Measurements from ENCODE around the gene RDH13. TPM values are rescaled to one million over a fixed set of nuclear protein-coding genes. Genes with fewer than 3 reads are reported as not detected.
A peak's percentile ranks its signal among the peaks of the same experiment; 100 is the strongest.

RDH13 gene
- total RNA-seq, 4 donors from 2014 or later: 28.4 to 125 (median 61.7) TPM

GRCh38 chr19:55088021-55088451, 25.1 kb upstream of the RDH13 start:
- Histone ChIP-seq H3K9me3 (no peaks in the 10 kb centered on the region), H3K4me3 (no peak overlapping the region), H3K4me1 (peaks cover 10 to 28% (median 24%) of the 10 kb centered on the region in 4 donors), H3K36me3 (peaks cover 0 to 16% (median 7%) of the 10 kb centered on the region in 4 donors), H3K27ac (peak overlapping the region in 1 of 4 donors; percentile 31), H3K27me3 (peaks cover 38% of the 10 kb centered on the region)
- intact Hi-C loops (cut with DNase I; ENCODE audit: low total_unique reads): no loop called here
- WGBS, 2 donors (ENCODE audit: low coverage in 1 of 2): 60 to 64% methylated on average over 7 to 12 of the region's 12 CpGs
- in situ Hi-C loops (cut with MboI; ENCODE audit: low pct_ligation_motif_present in 1 of 4, low pct_unique_long_range_greater_than_20kb in 1 of 4, low sequenced_read_pairs in 3 of 4): no loop called here
- TF ChIP-seq EP300 (IDR thresholded peaks at IDR 0.05; ENCODE audit: low read depth) (no peak), POLR2AphosphoS5 (IDR thresholded peaks at IDR 0.05) (no peak), CTCF (IDR thresholded peaks at IDR 0.05) (no peak), POLR2A (IDR thresholded peaks at IDR 0.05) (no peak)
- DNase-seq: no peak

DNA sequence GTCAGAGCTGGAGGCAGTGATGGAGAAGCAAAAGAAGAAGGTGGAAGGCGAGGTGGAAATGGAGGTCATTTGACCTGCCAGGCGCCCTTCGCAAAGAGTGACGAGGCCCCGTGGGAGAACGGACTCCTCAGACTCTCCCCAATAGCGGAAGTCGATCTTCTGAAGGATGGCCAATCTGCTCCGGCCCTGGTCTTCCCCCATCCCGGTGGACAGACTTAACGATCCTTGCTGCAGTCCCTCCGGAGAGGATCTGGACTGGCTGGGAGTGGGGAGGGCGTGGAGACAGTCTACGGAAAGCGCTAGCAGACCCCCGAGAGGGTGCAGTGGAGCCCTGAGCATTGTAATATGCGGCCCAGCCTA, 24.6 kb upstream of the RDH13 start:
- Histone ChIP-seq H3K9me3 (no peaks in the 10 kb centered on the region), H3K36me3 (peaks cover 0 to 12% (median 6%) of the 10 kb centered on the region in 4 donors), H3K4me3 (peak overlapping the region in 3 of 4 donors; percentile 21 to 47 (median 36)), H3K27me3 (peaks cover 43% of the 10 kb centered on the region), H3K4me1 (peaks cover 10 to 28% (median 25%) of the 10 kb centered on the region in 4 donors), H3K27ac (peak overlapping the region in 3 of 4 donors; percentile 24 to 35 (median 31))
- intact Hi-C loops (cut with DNase I; ENCODE audit: low total_unique reads) (no loop called here), in situ Hi-C loops (cut with MboI; ENCODE audit: low pct_ligation_motif_present in 1 of 4, low pct_unique_long_range_greater_than_20kb in 1 of 4, low sequenced_read_pairs in 3 of 4) (no loop called here)
- no peak for DNase-seq
- TF ChIP-seq EP300 (IDR thresholded peaks at IDR 0.05; ENCODE audit: low read depth) (no peak), POLR2AphosphoS5 (IDR thresholded peaks at IDR 0.05) (no peak)
- 49 to 63% methylated on average over 9 to 17 of the region's 17 CpGs for WGBS, 2 donors (ENCODE audit: low coverage in 1 of 2)

GRCh38 chr19:55086730-55087541, 24.0 kb upstream of the RDH13 start:
- peaks cover 0 to 12% (median 4%) of the 10 kb centered on the region in 4 donors for H3K36me3 ChIP-seq
- peaks cover 49% of the 10 kb centered on the region for H3K27me3 ChIP-seq
- H3K27ac ChIP-seq: peak overlapping the region in 3 of 4 donors; percentile 24 to 35 (median 31)
- peak; percentile 93 for DNase-seq
- in situ Hi-C loops (cut with MboI; ENCODE audit: low pct_ligation_motif_present in 1 of 4, low pct_unique_long_range_greater_than_20kb in 1 of 4, low sequenced_read_pairs in 3 of 4) (no loop called here), intact Hi-C loops (cut with DNase I; ENCODE audit: low total_unique reads) (no loop called here)
- TF ChIP-seq POLR2A (IDR thresholded peaks at IDR 0.05): peak; percentile 26
- peak in 1 of 5 experiments; percentile 6 for TF ChIP-seq CTCF (IDR thresholded peaks at IDR 0.05)
- TF ChIP-seq POLR2AphosphoS5 (IDR thresholded peaks at IDR 0.05): peak in 2 of 3 donors; percentile 18 to 59
- no peak for TF ChIP-seq EP300 (IDR thresholded peaks at IDR 0.05; ENCODE audit: low read depth)
- WGBS, 2 donors (ENCODE audit: low coverage in 1 of 2): 10% methylated on average over 70 of the region's 74 CpGs; no CpG with 5 or more reads in 1 of the 2 donors
- no peaks in the 10 kb centered on the region for H3K9me3 ChIP-seq
- peaks cover 10 to 33% (median 28%) of the 10 kb centered on the region in 4 donors for H3K4me1 ChIP-seq
- peak overlapping the region in 3 of 4 donors; percentile 21 to 47 (median 36) for H3K4me3 ChIP-seq

DNA sequence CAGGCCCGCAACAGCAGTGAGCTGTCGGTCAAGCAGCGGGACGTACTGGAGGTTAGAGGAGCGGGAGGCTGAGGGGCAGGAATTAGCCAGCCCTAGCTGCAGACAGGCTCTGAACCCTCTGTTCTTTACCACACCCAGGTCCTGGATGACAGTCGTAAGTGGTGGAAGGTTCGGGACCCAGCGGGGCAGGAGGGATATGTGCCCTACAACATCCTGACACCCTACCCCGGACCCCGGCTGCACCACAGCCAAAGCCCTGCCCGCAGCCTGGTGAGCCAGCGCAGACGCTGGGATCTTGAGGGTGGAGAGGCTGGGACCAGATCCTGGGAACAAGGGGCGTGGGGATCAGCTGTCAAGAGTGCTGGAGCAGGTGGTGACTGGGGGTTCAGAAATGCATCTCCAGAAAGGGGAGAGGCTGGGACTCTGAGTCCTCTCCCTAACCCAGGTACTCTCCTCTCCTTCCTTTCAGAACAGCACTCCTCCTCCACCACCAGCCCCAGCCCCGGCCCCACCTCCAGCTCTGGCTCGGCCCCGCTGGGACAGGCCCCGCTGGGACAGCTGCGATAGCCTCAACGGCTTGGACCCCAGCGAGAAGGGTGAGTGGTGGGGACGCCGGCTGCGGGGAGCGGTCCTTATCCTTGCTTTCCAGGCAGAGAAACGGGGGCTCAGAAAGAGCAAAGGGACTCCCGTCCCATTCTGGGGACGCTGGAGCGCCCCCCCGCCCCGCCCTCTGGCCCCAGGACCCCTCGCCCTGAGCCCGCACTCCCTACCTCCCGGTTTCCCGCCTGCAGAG, 23.2 kb upstream of the RDH13 start:
- Histone ChIP-seq H3K4me1 (peaks cover 10 to 41% (median 33%) of the 10 kb centered on the region in 4 donors), H3K27ac (no peak overlapping the region), H3K9me3 (no peaks in the 10 kb centered on the region), H3K36me3 (peaks cover 0 to 4% (median under 1%) of the 10 kb centered on the region in 4 donors), H3K27me3 (peaks cover 57% of the 10 kb centered on the region), H3K4me3 (peak overlapping the region in 3 of 4 donors; percentile 21 to 47 (median 36))
- DNase-seq: no peak
- TF ChIP-seq CTCF (IDR thresholded peaks at IDR 0.05): no peak
- TF ChIP-seq EP300 (IDR thresholded peaks at IDR 0.05; ENCODE audit: low read depth): no peak
- no peak for TF ChIP-seq POLR2A (IDR thresholded peaks at IDR 0.05)
- no peak for TF ChIP-seq POLR2AphosphoS5 (IDR thresholded peaks at IDR 0.05)
- in situ Hi-C loops (cut with MboI; ENCODE audit: low pct_ligation_motif_present in 1 of 4, low pct_unique_long_range_greater_than_20kb in 1 of 4, low sequenced_read_pairs in 3 of 4): no loop called here
- intact Hi-C loops (cut with DNase I; ENCODE audit: low total_unique reads): no loop called here
- 45 to 84% methylated on average over 5 to 31 of the region's 35 CpGs for WGBS, 2 donors (ENCODE audit: low coverage in 1 of 2)
